ENCODE data around the gene TMEM120B.

Gene TMEM120B

GRCh38 chr12:121717041-121717699 is 4.6 kb downstream of the TMEM120B start:
- no peaks in the 10 kb centered on the region for H3K4me1 ChIP-seq (ENCODE audit: control insufficient read depth, insufficient read depth, low read length)
- CTCF ChIA-PET: interaction anchor here (1.0 to 1.4 kb wide), 3 partner anchors 59 to 80 kb away, joined by 3 to 4 read pairs (median 3); no protein-coding TSS in a partner anchor
- H3K36me3 ChIP-seq (ENCODE audit: control insufficient read depth in 2 of 2, insufficient read depth in 1 of 2, low read length in 2 of 2): peaks cover 0 to 7% of the 10 kb centered on the region in 2 experiments; a peak in 1 of 3 replicates
- POLR2A ChIA-PET: no interaction called here
- H3K9me3 ChIP-seq (ENCODE audit: control insufficient read depth, insufficient read depth, low read depth, low read length): no peaks in the 10 kb centered on the region
- no peak overlapping the region for H3K4me3 ChIP-seq (ENCODE audit: low read depth, low read length)
- H3K27ac ChIP-seq (ENCODE audit: extremely low read depth, low read depth, low read length): no peak overlapping the region
- TF ChIP-seq SCRT2 (tag by site-specific recombination; IDR thresholded peaks at IDR 0.05): no peak
- peak; percentile 58; the same call in 1 of the 2 replicates for TF ChIP-seq PATZ1 (tag by site-specific recombination; IDR thresholded peaks at IDR 0.05)
- 0 out of 2 replicates have a peak, but pooled peaks have one; percentile 9 for TF ChIP-seq KLF1 (tag by site-specific recombination; IDR thresholded peaks at IDR 0.05)
- TF ChIP-seq ZNF548 (tag by site-specific recombination; IDR thresholded peaks at IDR 0.05): no peak
- TF ChIP-seq SP7 (tag by site-specific recombination; IDR thresholded peaks at IDR 0.05): peak; percentile 87
- peak; percentile 77 for TF ChIP-seq ZEB2 (tag by site-specific recombination; IDR thresholded peaks at IDR 0.05)
- peak; percentile 77 for TF ChIP-seq ZNF366 (tag by site-specific recombination; conservative IDR thresholded peaks at IDR 0.05)
- TF ChIP-seq, protein P1, sequence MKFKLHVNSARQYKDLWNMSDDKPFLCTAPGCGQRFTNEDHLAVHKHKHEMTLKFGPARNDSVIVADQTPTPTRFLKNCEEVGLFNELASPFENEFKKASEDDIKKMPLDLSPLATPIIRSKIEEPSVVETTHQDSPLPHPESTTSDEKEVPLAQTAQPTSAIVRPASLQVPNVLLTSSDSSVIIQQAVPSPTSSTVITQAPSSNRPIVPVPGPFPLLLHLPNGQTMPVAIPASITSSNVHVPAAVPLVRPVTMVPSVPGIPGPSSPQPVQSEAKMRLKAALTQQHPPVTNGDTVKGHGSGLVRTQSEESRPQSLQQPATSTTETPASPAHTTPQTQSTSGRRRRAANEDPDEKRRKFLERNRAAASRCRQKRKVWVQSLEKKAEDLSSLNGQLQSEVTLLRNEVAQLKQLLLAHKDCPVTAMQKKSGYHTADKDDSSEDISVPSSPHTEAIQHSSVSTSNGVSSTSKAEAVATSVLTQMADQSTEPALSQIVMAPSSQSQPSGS (tag by site-specific recombination; IDR thresholded peaks at IDR 0.05; ENCODE audit: low read depth): 0 out of 2 replicates have a peak, but pooled peaks have one; percentile 27
- TF ChIP-seq GFI1B (tag by site-specific recombination; IDR thresholded peaks at IDR 0.05): peak; percentile 66; the same call in 1 of the 2 replicates
- TF ChIP-seq ZFP37 (tag by site-specific recombination; IDR thresholded peaks at IDR 0.05): peak; percentile 95
- peak; percentile 92 for TF ChIP-seq TRIM28 (IDR thresholded peaks at IDR 0.05; ENCODE audit: borderline replicate concordance, low read length)
- TF ChIP-seq OSR2 (tag by site-specific recombination; IDR thresholded peaks at IDR 0.05): peak; percentile 62; the same call in 1 of the 2 replicates
- 0 out of 2 replicates have a peak, but pooled peaks have one; percentile 52 for TF ChIP-seq ZNF394 (tag by site-specific recombination; IDR thresholded peaks at IDR 0.05; ENCODE audit: borderline replicate concordance)
- 0 out of 2 replicates have a peak, but pooled peaks have one; percentile 42 for TF ChIP-seq ZNF639 (tag by site-specific recombination; IDR thresholded peaks at IDR 0.05)
- TF ChIP-seq ZNF10 (tag by site-specific recombination; IDR thresholded peaks at IDR 0.05): 0 out of 2 replicates have a peak, but pooled peaks have one; percentile 30
- no peak for TF ChIP-seq SCRT1 (tag by site-specific recombination; IDR thresholded peaks at IDR 0.05; ENCODE audit: borderline replicate concordance)
- TF ChIP-seq ZNF701 (tag by site-specific recombination; IDR thresholded peaks at IDR 0.05): no peak
- 0 out of 2 replicates have a peak, but pooled peaks have one; percentile 53 for TF ChIP-seq ZNF24 (tag by site-specific recombination; IDR thresholded peaks at IDR 0.05)
- TF ChIP-seq ZFP41 (tag by site-specific recombination; IDR thresholded peaks at IDR 0.05; ENCODE audit: borderline replicate concordance): no peak
- TF ChIP-seq, protein P2, sequence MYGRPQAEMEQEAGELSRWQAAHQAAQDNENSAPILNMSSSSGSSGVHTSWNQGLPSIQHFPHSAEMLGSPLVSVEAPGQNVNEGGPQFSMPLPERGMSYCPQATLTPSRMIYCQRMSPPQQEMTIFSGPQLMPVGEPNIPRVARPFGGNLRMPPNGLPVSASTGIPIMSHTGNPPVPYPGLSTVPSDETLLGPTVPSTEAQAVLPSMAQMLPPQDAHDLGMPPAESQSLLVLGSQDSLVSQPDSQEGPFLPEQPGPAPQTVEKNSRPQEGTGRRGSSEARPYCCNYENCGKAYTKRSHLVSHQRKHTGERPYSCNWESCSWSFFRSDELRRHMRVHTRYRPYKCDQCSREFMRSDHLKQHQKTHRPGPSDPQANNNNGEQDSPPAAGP (tag by site-specific recombination; IDR thresholded peaks at IDR 0.05): 0 out of 2 replicates have a peak, but pooled peaks have one; percentile 50
- peak; percentile 97 for TF ChIP-seq ZNF629 (tag by site-specific recombination; IDR thresholded peaks at IDR 0.05)
- peak; percentile 44; the same call in 1 of the 2 replicates for TF ChIP-seq ZBTB17 (tag by site-specific recombination; IDR thresholded peaks at IDR 0.05)
- TF ChIP-seq HOXD13 (CRISPR knock-in tag; IDR thresholded peaks at IDR 0.05; ENCODE audit: borderline replicate concordance): no peak
- 0 out of 2 replicates have a peak, but pooled peaks have one; percentile 47 for TF ChIP-seq INSM2 (tag by site-specific recombination; IDR thresholded peaks at IDR 0.05)
- 0 out of 2 replicates have a peak, but pooled peaks have one; percentile 40 for TF ChIP-seq KLF8 (tag by site-specific recombination; IDR thresholded peaks at IDR 0.05)
- no peak for TF ChIP-seq ZNF624 (tag by site-specific recombination; IDR thresholded peaks at IDR 0.05)
- TF ChIP-seq BCL11A (tag by site-specific recombination; IDR thresholded peaks at IDR 0.05; ENCODE audit: low read depth): peak; percentile 79; the same call in 1 of the 2 replicates
- TF ChIP-seq ZNF692 (tag by site-specific recombination; IDR thresholded peaks at IDR 0.05): peak; percentile 32; the same call in 1 of the 2 replicates
- 0 out of 2 replicates have a peak, but pooled peaks have one; percentile 7 for TF ChIP-seq ZBTB8A (tag by site-specific recombination; IDR thresholded peaks at IDR 0.05)

Data from HEK293 (cell line).